Epithelial cell of esophagus (primary cell): ENCODE measurements around the gene EPHB2.

Source experiments
- DNase-seq: peaks from one replicate; pipeline ENCODE4 v3.0.0; 2010; ENCODE audit warnings: low read depth
- H3K4me3 ChIP-seq: 2 replicates; pipeline ENCODE4 v1.5.1; 2011; ENCODE audit warnings: mild to moderate bottlenecking, low read length, control low read depth
- TF ChIP-seq, protein P1 (sequence below): IDR thresholded peaks from 2 replicates; pipeline ENCODE4 v1.5.1; 2011; ENCODE audit warnings: low read depth, mild to moderate bottlenecking, low read length, control low read depth, inconsistent platforms; ENCODE audit not compliant: insufficient read depth; ENCODE audit errors: missing control alignments

EPHB2 gene

DNA sequence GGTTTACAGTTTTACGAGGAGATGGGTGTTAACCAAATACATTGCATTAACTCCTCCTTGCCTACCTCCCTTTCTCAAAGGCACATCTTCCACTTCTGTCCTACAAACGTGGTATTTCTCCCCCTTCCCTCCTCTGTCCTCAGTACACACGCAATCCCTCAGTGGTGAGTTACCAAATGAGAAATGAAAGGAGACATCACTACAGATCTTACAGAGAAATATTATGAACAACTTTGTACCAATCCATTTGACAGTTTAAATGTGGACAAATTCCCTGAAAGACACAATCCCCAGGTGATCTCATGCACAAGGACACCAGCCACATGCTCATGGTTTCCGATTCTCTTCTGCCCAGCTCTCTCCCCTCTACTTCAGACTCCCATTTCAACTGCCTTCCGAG lies 255.7 kb downstream of the EPHB2 start:
- TF ChIP-seq, protein P1, sequence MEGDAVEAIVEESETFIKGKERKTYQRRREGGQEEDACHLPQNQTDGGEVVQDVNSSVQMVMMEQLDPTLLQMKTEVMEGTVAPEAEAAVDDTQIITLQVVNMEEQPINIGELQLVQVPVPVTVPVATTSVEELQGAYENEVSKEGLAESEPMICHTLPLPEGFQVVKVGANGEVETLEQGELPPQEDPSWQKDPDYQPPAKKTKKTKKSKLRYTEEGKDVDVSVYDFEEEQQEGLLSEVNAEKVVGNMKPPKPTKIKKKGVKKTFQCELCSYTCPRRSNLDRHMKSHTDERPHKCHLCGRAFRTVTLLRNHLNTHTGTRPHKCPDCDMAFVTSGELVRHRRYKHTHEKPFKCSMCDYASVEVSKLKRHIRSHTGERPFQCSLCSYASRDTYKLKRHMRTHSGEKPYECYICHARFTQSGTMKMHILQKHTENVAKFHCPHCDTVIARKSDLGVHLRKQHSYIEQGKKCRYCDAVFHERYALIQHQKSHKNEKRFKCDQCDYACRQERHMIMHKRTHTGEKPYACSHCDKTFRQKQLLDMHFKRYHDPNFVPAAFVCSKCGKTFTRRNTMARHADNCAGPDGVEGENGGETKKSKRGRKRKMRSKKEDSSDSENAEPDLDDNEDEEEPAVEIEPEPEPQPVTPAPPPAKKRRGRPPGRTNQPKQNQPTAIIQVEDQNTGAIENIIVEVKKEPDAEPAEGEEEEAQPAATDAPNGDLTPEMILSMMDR: no peak
- H3K4me3 ChIP-seq: no peak overlapping the region
- no peak for DNase-seq

GRCh38 chr1:22967833-22968232 lies 257.2 kb downstream of the EPHB2 start:
- DNase-seq: no peak
- TF ChIP-seq, protein P1: no peak
- H3K4me3 ChIP-seq: no peak overlapping the region

- H3K4me3 ChIP-seq: no peak overlapping the region
- peak; percentile 66 for DNase-seq
- TF ChIP-seq, protein P1: no peak
Observed at GRCh38 chr1:22969304-22969709, 258.7 kb downstream of the EPHB2 start.

DNA sequence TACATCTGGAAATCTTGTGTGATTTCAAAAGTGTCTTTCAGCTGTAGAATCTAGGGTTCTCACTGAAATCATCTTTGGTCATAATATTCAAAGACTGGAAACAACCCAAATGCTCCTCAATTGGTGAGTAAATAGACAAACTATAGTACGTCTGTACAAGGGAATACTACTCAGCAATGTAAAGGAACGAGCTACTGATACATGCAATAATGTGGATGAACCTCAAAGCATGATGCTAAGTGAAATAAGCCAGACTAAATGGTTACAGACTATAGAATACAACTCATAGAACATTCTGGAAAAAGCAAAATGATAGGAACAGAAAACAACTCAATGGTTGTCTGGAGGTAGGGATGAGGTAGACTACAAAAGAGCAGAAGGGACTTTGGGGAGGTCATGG lies 259.5 kb downstream of the EPHB2 start:
- H3K4me3 ChIP-seq: no peak overlapping the region
- TF ChIP-seq, protein P1: no peak
- no peak for DNase-seq
